DND-41 (cell line): Measurements from ENCODE around the gene CXCL6.

Experiments
- ATAC-seq: fragments of 200-7000 bp; cut with Tn5 transposase; 3 replicates; pipeline ENCODE4 v1.9.1; 2021; ENCODE audit warnings: low read depth; ENCODE audit not compliant: insufficient read depth
- DNase-seq: peaks from one replicate; pipeline ENCODE4 v3.0.0-alpha.2; 2020
- H2AFZ ChIP-seq: 2 replicates; pipeline ENCODE4 v1.6.0; 2012; ENCODE audit warnings: low read depth, low read length
- H3K27ac ChIP-seq: 2 replicates; pipeline ENCODE4 v1.5.1; 2012; ENCODE audit warnings: low read length, inconsistent platforms
- H3K27me3 ChIP-seq: fragments of 200-600 bp; sonication (generic); 2 replicates; pipeline ENCODE4 v1.6.0; 2012; ENCODE audit warnings: low read length, mild to moderate bottlenecking, inconsistent platforms; ENCODE audit not compliant: insufficient read depth, poor library complexity
- H3K36me3 ChIP-seq: 2 replicates; pipeline ENCODE4 v1.5.1; 2012; ENCODE audit warnings: low read length, inconsistent platforms; ENCODE audit not compliant: insufficient read depth
- H3K4me1 ChIP-seq: 2 replicates; pipeline ENCODE4 v1.5.1; 2012; ENCODE audit warnings: mild to moderate bottlenecking, low read length; ENCODE audit not compliant: insufficient read depth
- H3K4me2 ChIP-seq: 2 replicates; pipeline ENCODE4 v1.6.0; 2012; ENCODE audit warnings: mild to moderate bottlenecking, moderate library complexity, low read length, inconsistent platforms; ENCODE audit not compliant: insufficient read depth
- H3K4me3 ChIP-seq, 2 experiments: fragments of 200-600 bp in 1 of 2; shearing (Covaris generic) in 1 of 2; 2 replicates each; pipeline ENCODE4 v1.5.1; 2012 to 2016; ENCODE audit warnings: inconsistent platforms in 2 of 2, low read length in 2 of 2, mild to moderate bottlenecking in 2 of 2, low read depth in 1 of 2, moderate library complexity in 1 of 2
- H3K79me2 ChIP-seq: 2 replicates; pipeline ENCODE4 v1.6.0; 2012; ENCODE audit warnings: low read length, inconsistent platforms; ENCODE audit not compliant: insufficient read depth
- H3K9ac ChIP-seq: 2 replicates; pipeline ENCODE4 v1.6.0; 2012; ENCODE audit warnings: low read depth, mild to moderate bottlenecking, inconsistent platforms, low read length, moderate library complexity
- H3K9me3 ChIP-seq: 2 replicates; pipeline ENCODE4 v1.5.1; 2012; ENCODE audit warnings: low read length, moderate library complexity, mild to moderate bottlenecking, inconsistent platforms; ENCODE audit not compliant: insufficient read depth, severe bottlenecking
- H4K20me1 ChIP-seq: 2 replicates; pipeline ENCODE4 v1.6.0; 2012; ENCODE audit warnings: low read length; ENCODE audit not compliant: insufficient read depth
- CTCF ChIP-seq: IDR thresholded peaks from 2 replicates; pipeline ENCODE4 v1.5.1; 2012; ENCODE audit warnings: borderline replicate concordance, low read length, moderate library complexity, mild to moderate bottlenecking; ENCODE audit not compliant: poor library complexity, severe bottlenecking; ENCODE audit errors: extremely low read depth
- EZH2 ChIP-seq: IDR thresholded peaks from 3 replicates; pipeline ENCODE4 v1.6.1; 2012; ENCODE audit warnings: borderline replicate concordance, low read depth, mild to moderate bottlenecking, moderate library complexity, low read length, inconsistent platforms; ENCODE audit not compliant: severe bottlenecking

The CXCL6 gene

GRCh38 chr4:73832651-73833237 lies 3.7 kb upstream of the CXCL6 start:
- Histone ChIP-seq H3K4me1 (peaks cover 14% of the 10 kb centered on the region), H3K4me2 (no peak overlapping the region), H3K36me3 (no peaks in the 10 kb centered on the region), H3K27me3 (no peaks in the 10 kb centered on the region), H3K79me2 (no peaks in the 10 kb centered on the region), H4K20me1 (no peaks in the 10 kb centered on the region), H2AFZ (peak overlapping the region; percentile 28; the same call in 1 of the 2 replicates), H3K27ac (peak overlapping the region; percentile 3; the same call in 1 of the 2 replicates), H3K9ac (no peak overlapping the region), H3K9me3 (no peaks in the 10 kb centered on the region), H3K4me3 (no peak overlapping the region)
- ATAC-seq (peak; percentile 58; the same call in 2 of the 3 replicates), DNase-seq (no peak)
- no peak for TF ChIP-seq EZH2
- TF ChIP-seq CTCF = no peak

- no peaks in the 10 kb centered on the region for H3K27me3 ChIP-seq
- H3K4me2 ChIP-seq = no peak overlapping the region
- no peak overlapping the region for H3K27ac ChIP-seq
- TF ChIP-seq CTCF (no peak), EZH2 (no peak)
- H3K36me3 ChIP-seq = no peaks in the 10 kb centered on the region
- no peaks in the 10 kb centered on the region for H3K9me3 ChIP-seq
- no peak for ATAC-seq
- H3K4me1 ChIP-seq = no peaks in the 10 kb centered on the region
- H3K9ac ChIP-seq = no peak overlapping the region
- no peak overlapping the region for H2AFZ ChIP-seq
- no peak overlapping the region for H3K4me3 ChIP-seq
- no peaks in the 10 kb centered on the region for H4K20me1 ChIP-seq
- H3K79me2 ChIP-seq = no peaks in the 10 kb centered on the region
- no peak for DNase-seq
Observed at GRCh38 chr4:73839071-73839470, 2.6 kb downstream of the CXCL6 start.

- H3K36me3 ChIP-seq = no peaks in the 10 kb centered on the region
- H3K79me2 ChIP-seq = no peaks in the 10 kb centered on the region
- no peak overlapping the region for H3K4me3 ChIP-seq
- no peak overlapping the region for H3K4me2 ChIP-seq
- H4K20me1 ChIP-seq = no peaks in the 10 kb centered on the region
- H3K27me3 ChIP-seq = no peaks in the 10 kb centered on the region
- ATAC-seq = no peak
- no peak overlapping the region for H3K9ac ChIP-seq
- no peak overlapping the region for H2AFZ ChIP-seq
- TF ChIP-seq CTCF (no peak), EZH2 (no peak)
- no peaks in the 10 kb centered on the region for H3K4me1 ChIP-seq
- H3K9me3 ChIP-seq = no peaks in the 10 kb centered on the region
- no peak for DNase-seq
- no peak overlapping the region for H3K27ac ChIP-seq
Observed at GRCh38 chr4:73839715-73840114, 3.2 kb downstream of the CXCL6 start.
